Natural killer cell treated with Interleukin-12 subunit alpha and Interleukin-12 subunit beta and Interleukin-15 and Interleukin-18, amount 100 ng/mL, for 72 hours (primary cell): Measurements from ENCODE around the gene CENPB. TPM values are rescaled to one million over a fixed set of nuclear protein-coding genes. Genes with fewer than 3 reads are reported as not detected.

ENCODE experiments used
- ATAC-seq, 2 donors: fragments of 150-1000 bp; cut with Tn5 transposase in 1 of 2; sonication (Bioruptor Pico), chemical (Tn5 transposase) in 1 of 2; 2 replicates each; pipeline ENCODE4 v1.10.0; 2021
- DNase-seq: peaks from one replicate; pipeline ENCODE4 v3.0.0; 2022; ENCODE audit warnings: low spot score
- H3K27ac Mint-ChIP-seq, 2 donors: 1 replicate in 1 of 2; 2 replicates in 1 of 2; pipeline ENCODE4 v1.8.0; 2022; ENCODE audit warnings: mixed read lengths in 2 of 2, mild to moderate bottlenecking in 1 of 2, moderate library complexity in 1 of 2
- H3K27me3 Mint-ChIP-seq, 2 donors: 1 replicate in 1 of 2; 2 replicates in 1 of 2; pipeline ENCODE4 v1.8.0; 2022; ENCODE audit warnings: mixed read lengths in 2 of 2
- H3K36me3 Mint-ChIP-seq: one replicate; pipeline ENCODE4 v1.8.0; 2022; ENCODE audit warnings: mixed read lengths
- H3K4me1 Mint-ChIP-seq, 2 donors: 1 replicate in 1 of 2; 2 replicates in 1 of 2; pipeline ENCODE4 v1.8.0; 2022; ENCODE audit warnings: low read depth in 2 of 2, mixed read lengths in 2 of 2, mild to moderate bottlenecking in 1 of 2
- H3K4me3 Mint-ChIP-seq: one replicate; pipeline ENCODE4 v1.8.0; 2022; ENCODE audit warnings: mixed read lengths
- H3K9me3 Mint-ChIP-seq: 2 replicates; pipeline ENCODE4 v1.8.0; 2022; ENCODE audit warnings: mixed read lengths
- total RNA-seq, 2 donors: library from RNA; stranded (reverse); gene quantifications; one replicate each; pipeline ENCODE4 v1.2.3, GENCODE V29; 2022

The CENPB gene
- total RNA-seq, 2 donors from 2014 or later = 75.4 to 118 TPM

DNA sequence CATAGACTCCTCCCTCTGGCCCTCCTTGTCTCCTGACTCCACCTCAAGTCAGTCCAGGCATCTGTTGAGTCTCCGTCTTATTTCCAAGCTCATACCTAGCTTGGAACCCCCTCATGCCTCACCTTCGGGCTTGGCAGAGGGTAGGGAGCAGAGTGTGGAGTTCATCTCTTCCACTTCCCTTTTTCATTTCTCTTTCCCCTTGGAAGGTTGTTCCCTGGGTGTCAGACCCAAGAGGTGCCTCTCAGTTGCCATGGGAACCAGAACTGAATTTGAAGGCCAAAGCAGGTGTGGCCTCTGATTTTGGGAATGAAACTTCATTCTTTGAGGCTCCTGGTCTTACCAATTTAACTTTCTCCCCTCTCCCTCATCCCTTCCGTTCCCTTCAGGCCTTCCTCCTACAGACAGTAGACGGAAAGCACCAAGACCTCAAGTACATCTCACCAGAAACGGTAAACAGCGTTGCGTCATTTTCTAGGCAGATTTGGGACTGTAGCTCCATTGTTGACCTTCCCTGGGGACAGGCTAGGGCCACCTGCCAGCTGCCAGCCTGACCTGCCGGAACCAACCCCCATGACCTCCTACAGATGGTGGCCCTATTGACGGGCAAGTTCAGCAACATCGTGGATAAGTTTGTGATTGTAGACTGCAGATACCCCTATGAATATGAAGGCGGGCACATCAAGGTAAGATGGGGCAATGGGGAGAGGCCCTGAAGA is 16.1 kb upstream of the CENPB start:
- DNase-seq (no peak), ATAC-seq (no peak)
- Mint-ChIP-seq H3K27ac (peak overlapping the region; percentile 26 to 70), H3K4me3 (no peak overlapping the region), H3K36me3 (peaks cover 21% of the 10 kb centered on the region), H3K27me3 (no peaks in the 10 kb centered on the region), H3K9me3 (no peaks in the 10 kb centered on the region), H3K4me1 (peaks cover 36 to 53% of the 10 kb centered on the region in 2 donors)

- H3K36me3 Mint-ChIP-seq = peaks cover 21% of the 10 kb centered on the region
- H3K27me3 Mint-ChIP-seq = no peaks in the 10 kb centered on the region
- H3K27ac Mint-ChIP-seq = peak overlapping the region in 1 of 2 donors; percentile 70
- H3K4me3 Mint-ChIP-seq = no peak overlapping the region
- peaks cover 36 to 55% of the 10 kb centered on the region in 2 donors for H3K4me1 Mint-ChIP-seq
- ATAC-seq (no peak), DNase-seq (no peak)
- no peaks in the 10 kb centered on the region for H3K9me3 Mint-ChIP-seq
These were observed 15.3 kb upstream of the CENPB start for GRCh38 chr20:3801846-3802245.

DNA sequence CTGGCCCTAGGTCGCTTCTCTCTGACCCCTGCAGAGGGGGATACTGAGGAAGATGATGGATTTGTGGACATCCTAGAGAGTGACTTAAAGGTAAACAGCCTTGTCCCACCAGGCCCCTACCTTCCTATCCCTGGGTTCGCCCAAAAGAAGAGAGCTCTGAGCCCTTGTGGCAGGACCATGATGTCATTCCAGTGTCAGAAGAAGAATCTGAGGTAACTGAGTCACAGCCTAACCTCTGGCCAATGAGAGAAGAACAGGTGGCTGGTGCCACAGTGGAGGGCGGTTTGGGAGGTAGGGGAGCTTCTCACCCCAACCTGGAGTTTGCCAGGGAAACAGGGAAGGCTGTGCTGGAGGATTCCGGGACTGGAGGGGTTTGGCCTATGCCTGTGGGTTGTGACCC is 14.8 kb upstream of the CENPB start:
- no peak for DNase-seq
- Mint-ChIP-seq H3K27me3 (no peaks in the 10 kb centered on the region), H3K4me3 (no peak overlapping the region), H3K4me1 (peaks cover 35 to 55% of the 10 kb centered on the region in 2 donors), H3K9me3 (no peaks in the 10 kb centered on the region), H3K27ac (no peak overlapping the region), H3K36me3 (peaks cover 21% of the 10 kb centered on the region)
- no peak for ATAC-seq

GRCh38 chr20:3800878-3801260 is 14.3 kb upstream of the CENPB start:
- H3K27me3 Mint-ChIP-seq = no peaks in the 10 kb centered on the region
- peaks cover 21% of the 10 kb centered on the region for H3K36me3 Mint-ChIP-seq
- H3K27ac Mint-ChIP-seq = no peak overlapping the region
- DNase-seq = no peak
- H3K9me3 Mint-ChIP-seq = no peaks in the 10 kb centered on the region
- no peak overlapping the region for H3K4me3 Mint-ChIP-seq
- H3K4me1 Mint-ChIP-seq = peaks cover 35 to 55% of the 10 kb centered on the region in 2 donors
- ATAC-seq = no peak

- Mint-ChIP-seq H3K4me3 (no peak overlapping the region), H3K9me3 (no peaks in the 10 kb centered on the region), H3K4me1 (peaks cover 37 to 56% of the 10 kb centered on the region in 2 donors), H3K36me3 (peaks cover 18% of the 10 kb centered on the region), H3K27ac (peak overlapping the region; percentile 92 to 99), H3K27me3 (no peaks in the 10 kb centered on the region)
- ATAC-seq = no peak
- DNase-seq = no peak
These were observed 13.8 kb upstream of the CENPB start for GRCh38 chr20:3800256-3800877.

DNA sequence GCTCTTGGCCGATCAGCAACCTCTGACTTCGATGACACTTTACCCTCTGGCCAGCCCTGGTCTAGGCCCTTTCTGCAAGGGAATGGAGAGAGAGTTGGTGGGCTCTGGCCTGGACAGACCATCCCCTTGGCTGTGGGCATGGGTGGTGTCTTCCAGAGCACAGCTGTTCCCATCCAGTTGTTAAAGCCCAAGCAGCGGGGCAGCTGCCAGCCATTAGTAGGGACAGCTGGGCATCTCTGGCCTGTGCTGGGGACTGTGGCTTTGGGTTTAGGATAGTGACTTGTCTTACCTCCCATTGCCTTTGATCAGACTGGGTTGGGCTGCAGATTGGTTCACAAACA is 12.3 kb upstream of the CENPB start:
- Mint-ChIP-seq H3K4me1 (peaks cover 37 to 48% of the 10 kb centered on the region in 2 donors), H3K27ac (peak overlapping the region; percentile 92 to 99), H3K27me3 (no peaks in the 10 kb centered on the region), H3K9me3 (no peaks in the 10 kb centered on the region), H3K4me3 (peak overlapping the region; percentile 92), H3K36me3 (peaks cover 10% of the 10 kb centered on the region)
- DNase-seq (no peak), ATAC-seq (no peak)

GRCh38 chr20:3798373-3798768 is 11.8 kb upstream of the CENPB start:
- Mint-ChIP-seq H3K27me3 (no peaks in the 10 kb centered on the region), H3K27ac (peak overlapping the region; percentile 92 to 99), H3K4me3 (peak overlapping the region; percentile 92), H3K4me1 (peaks cover 37 to 43% of the 10 kb centered on the region in 2 donors), H3K36me3 (peaks cover 7% of the 10 kb centered on the region), H3K9me3 (no peaks in the 10 kb centered on the region)
- ATAC-seq (no peak), DNase-seq (no peak)

- H3K27ac Mint-ChIP-seq = peak overlapping the region; percentile 92 to 99
- peak in 1 of 2 donors; percentile 44 for ATAC-seq
- peak overlapping the region; percentile 92 for H3K4me3 Mint-ChIP-seq
- no peak for DNase-seq
- no peaks in the 10 kb centered on the region for H3K9me3 Mint-ChIP-seq
- H3K4me1 Mint-ChIP-seq = peaks cover 35 to 40% of the 10 kb centered on the region in 2 donors
- H3K36me3 Mint-ChIP-seq = peaks cover 4% of the 10 kb centered on the region
- no peaks in the 10 kb centered on the region for H3K27me3 Mint-ChIP-seq
These were observed 11.2 kb upstream of the CENPB start for GRCh38 chr20:3797592-3798372.

GRCh38 chr20:3797226-3797545 is 10.6 kb upstream of the CENPB start:
- H3K4me3 Mint-ChIP-seq = peak overlapping the region; percentile 92
- no peaks in the 10 kb centered on the region for H3K9me3 Mint-ChIP-seq
- DNase-seq (no peak), ATAC-seq (no peak)
- no peaks in the 10 kb centered on the region for H3K36me3 Mint-ChIP-seq
- no peaks in the 10 kb centered on the region for H3K27me3 Mint-ChIP-seq
- peak overlapping the region; percentile 92 to 99 for H3K27ac Mint-ChIP-seq
- H3K4me1 Mint-ChIP-seq = peaks cover 31 to 35% of the 10 kb centered on the region in 2 donors

DNA sequence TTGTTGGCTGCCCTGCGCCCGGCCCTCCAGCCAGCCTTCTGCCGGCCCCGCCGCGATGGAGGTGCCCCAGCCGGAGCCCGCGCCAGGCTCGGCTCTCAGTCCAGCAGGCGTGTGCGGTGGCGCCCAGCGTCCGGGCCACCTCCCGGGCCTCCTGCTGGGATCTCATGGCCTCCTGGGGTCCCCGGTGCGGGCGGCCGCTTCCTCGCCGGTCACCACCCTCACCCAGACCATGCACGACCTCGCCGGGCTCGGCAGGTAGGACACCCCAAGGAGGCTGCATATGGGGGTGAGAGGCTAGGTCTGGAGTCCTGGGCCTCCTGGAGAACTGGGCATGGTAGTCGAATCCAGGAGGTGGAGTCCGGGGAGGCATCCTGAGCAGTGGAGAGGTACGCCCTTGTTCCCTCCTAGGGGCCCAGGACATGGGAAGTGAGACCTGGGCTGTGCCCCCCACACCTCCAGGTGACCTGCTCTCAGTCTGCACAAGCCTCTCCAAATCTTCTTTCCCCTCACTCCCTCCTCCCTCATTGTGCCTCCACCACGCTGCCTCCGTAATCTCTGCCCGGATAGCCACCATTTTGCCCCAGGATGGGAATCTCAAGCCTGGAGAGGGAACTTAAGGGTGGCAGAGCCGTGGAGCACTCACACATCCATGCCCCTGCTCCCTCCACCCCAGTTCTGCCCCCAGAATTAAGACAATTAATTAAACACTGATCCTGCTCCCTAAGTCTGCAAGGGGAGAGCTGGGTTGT is 10.1 kb upstream of the CENPB start:
- DNase-seq (no peak), ATAC-seq (peak; percentile 0 to 1)
- Mint-ChIP-seq H3K27me3 (no peaks in the 10 kb centered on the region), H3K9me3 (no peaks in the 10 kb centered on the region), H3K36me3 (no peaks in the 10 kb centered on the region), H3K4me3 (peak overlapping the region; percentile 92), H3K27ac (peak overlapping the region; percentile 92 to 99), H3K4me1 (peaks cover 31 to 35% of the 10 kb centered on the region in 2 donors)

DNA sequence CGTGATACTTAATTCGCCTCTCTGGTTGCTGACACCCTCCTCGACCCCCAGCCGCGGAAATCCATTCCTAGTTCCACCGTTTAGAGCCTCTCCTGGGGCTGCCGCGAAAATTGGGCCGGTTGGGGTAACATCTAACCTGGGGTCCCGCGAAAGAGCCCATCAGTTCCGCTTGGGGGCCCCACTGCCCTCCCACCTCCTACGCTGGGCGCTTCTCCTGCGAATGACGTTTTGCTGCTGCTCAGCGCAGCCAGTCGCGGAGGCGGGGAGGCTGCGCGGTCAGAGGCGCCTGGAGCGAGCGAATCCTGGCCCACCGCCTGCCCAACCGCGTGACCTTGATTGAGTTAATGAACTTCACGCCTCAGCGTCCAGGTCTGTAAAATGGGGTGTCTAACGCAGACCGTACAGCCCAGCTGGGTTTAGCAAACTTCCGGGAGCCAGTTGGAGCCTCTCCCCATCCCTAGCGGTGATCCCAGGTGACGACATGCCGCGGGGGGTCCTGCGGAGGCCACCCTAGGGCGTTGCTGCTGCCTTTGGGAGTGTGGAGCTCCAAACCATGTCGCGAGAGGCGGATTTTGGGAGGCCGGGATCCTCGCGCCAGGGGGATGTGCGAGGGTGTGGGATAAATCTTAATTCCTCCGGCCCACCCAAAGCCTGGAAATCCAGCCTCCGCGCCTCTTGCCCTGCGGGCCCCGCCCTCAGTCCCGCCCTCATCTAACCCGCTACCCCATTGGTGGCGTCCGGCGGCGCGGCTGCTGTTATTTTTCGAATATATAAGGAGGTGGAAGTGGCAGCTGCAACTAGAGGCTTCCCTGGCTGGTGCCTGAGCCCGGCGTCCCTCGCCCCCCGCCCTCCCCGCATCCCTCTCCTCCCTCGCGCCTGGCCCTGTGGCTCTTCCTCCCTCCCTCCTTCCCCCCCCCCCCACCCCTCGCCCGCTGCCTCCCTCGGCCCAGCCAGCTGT is 9.2 kb upstream of the CENPB start, which contains the start of gene CDC25B:
Gene CDC25B, plus strand, starts transcription at position 800 of the 958 bp plus-strand sequence. CDS start 222 bp downstream, outside the sequence.
- no peaks in the 10 kb centered on the region for H3K27me3 Mint-ChIP-seq
- H3K27ac Mint-ChIP-seq = peak within 1 kb of the TSS; percentile 92 to 99
- peak within 1 kb of the TSS; percentile 92 for H3K4me3 Mint-ChIP-seq
- no peaks in the 10 kb centered on the region for H3K9me3 Mint-ChIP-seq
- H3K4me1 Mint-ChIP-seq = peaks cover 31 to 35% of the 10 kb centered on the region in 2 donors
- ATAC-seq (peak; percentile 92), DNase-seq (peak; percentile 92)
- H3K36me3 Mint-ChIP-seq = no peaks in the 10 kb centered on the region

DNA sequence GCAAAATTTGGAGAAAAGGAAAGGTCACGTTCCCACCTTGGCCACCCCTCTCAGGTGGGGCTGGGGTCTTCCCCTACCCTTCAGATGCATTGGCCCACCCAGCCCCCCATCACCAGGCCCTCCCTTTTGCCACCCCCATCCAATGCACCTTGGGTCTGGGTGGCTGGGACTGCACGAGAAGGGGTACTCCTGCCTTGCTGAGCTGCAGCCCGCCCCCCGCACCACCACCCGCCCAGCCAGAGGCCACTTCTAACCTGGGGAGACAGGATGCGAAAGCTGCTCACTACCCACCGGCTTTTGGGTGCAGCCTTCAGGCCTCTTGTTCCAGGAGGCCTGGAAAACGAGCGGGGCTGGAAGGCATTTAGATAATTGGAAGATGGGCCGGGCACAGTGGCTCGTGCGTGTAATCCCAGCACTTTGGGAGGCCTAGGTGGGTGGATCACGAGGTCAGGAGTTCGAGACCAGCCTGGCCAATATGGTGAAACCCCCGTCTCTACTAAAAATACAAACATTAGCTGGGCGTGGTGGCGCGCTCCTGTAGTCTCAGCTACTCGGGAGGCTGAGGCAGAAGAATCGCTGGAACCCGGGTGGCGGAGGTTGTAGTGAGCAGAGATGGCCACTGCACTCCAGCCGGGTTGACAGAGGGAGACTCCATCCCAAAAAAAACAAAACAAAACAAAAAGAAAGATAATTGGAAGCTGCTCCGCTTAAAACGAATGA is 8.3 kb upstream of the CENPB start:
- peak overlapping the region; percentile 92 for H3K4me3 Mint-ChIP-seq
- peak overlapping the region; percentile 92 to 96 for H3K27ac Mint-ChIP-seq
- ATAC-seq (no peak), DNase-seq (no peak)
- H3K36me3 Mint-ChIP-seq = no peaks in the 10 kb centered on the region
- H3K9me3 Mint-ChIP-seq = no peaks in the 10 kb centered on the region
- H3K4me1 Mint-ChIP-seq = peaks cover 29 to 31% of the 10 kb centered on the region in 2 donors
- no peaks in the 10 kb centered on the region for H3K27me3 Mint-ChIP-seq
